ENCODE data around the gene LZTS2.
A peak's percentile ranks its signal among the peaks of the same experiment; 100 is the strongest.

The LZTS2 gene

GRCh38 chr10:100999742-101000126, at the start of gene LZTS2:
TSS of gene LZTS2 (plus strand) at chr10:100999808. CDS start at chr10:101002539, 2,731 bp downstream.
- Histone ChIP-seq H3K4me1 (ENCODE audit: control insufficient read depth, insufficient read depth, low read length) (peaks cover 56% of the 10 kb centered on the region), H3K4me3 (ENCODE audit: low read length in 2 of 2) (peak within 1 kb of the TSS; percentile 76 to 90), H3K36me3 (ENCODE audit: control insufficient read depth in 2 of 2, insufficient read depth in 2 of 2, low read length in 2 of 2) (peaks cover 14 to 16% of the 10 kb centered on the region in 2 donors), H3K9ac (ENCODE audit: low read length in 2 of 2) (peak within 1 kb of the TSS; percentile 94 to 97), H3K27ac (ENCODE audit: low read length) (peak within 1 kb of the TSS; percentile 98), H3K27me3 (ENCODE audit: control insufficient read depth in 1 of 2, insufficient read depth in 2 of 2, low read length in 2 of 2) (no peaks in the 10 kb centered on the region), H3K9me3 (ENCODE audit: control insufficient read depth in 2 of 2, low read length in 2 of 2) (no peaks in the 10 kb centered on the region)

GRCh38 chr10:100960251-100960650, 39.4 kb upstream of the LZTS2 start:
- Histone ChIP-seq H3K9me3 (ENCODE audit: control insufficient read depth in 2 of 2, low read length in 2 of 2) (no peaks in the 10 kb centered on the region), H3K9ac (ENCODE audit: low read length in 2 of 2) (no peak overlapping the region), H3K36me3 (ENCODE audit: control insufficient read depth in 2 of 2, insufficient read depth in 2 of 2, low read length in 2 of 2) (peaks cover 18 to 52% of the 10 kb centered on the region in 2 donors), H3K27me3 (ENCODE audit: control insufficient read depth in 1 of 2, insufficient read depth in 2 of 2, low read length in 2 of 2) (no peaks in the 10 kb centered on the region), H3K27ac (ENCODE audit: low read length) (no peak overlapping the region), H3K4me1 (ENCODE audit: control insufficient read depth, insufficient read depth, low read length) (no peaks in the 10 kb centered on the region), H3K4me3 (ENCODE audit: low read length in 2 of 2) (no peak overlapping the region)

GRCh38 chr10:100962351-100963080, 37.1 kb upstream of the LZTS2 start:
- Histone ChIP-seq H3K4me1 (ENCODE audit: control insufficient read depth, insufficient read depth, low read length) (no peaks in the 10 kb centered on the region), H3K4me3 (ENCODE audit: low read length in 2 of 2) (no peak overlapping the region), H3K27ac (ENCODE audit: low read length) (no peak overlapping the region), H3K36me3 (ENCODE audit: control insufficient read depth in 2 of 2, insufficient read depth in 2 of 2, low read length in 2 of 2) (peaks cover 29 to 42% of the 10 kb centered on the region in 2 donors), H3K9ac (ENCODE audit: low read length in 2 of 2) (no peak overlapping the region), H3K27me3 (ENCODE audit: control insufficient read depth in 1 of 2, insufficient read depth in 2 of 2, low read length in 2 of 2) (no peaks in the 10 kb centered on the region), H3K9me3 (ENCODE audit: control insufficient read depth in 2 of 2, low read length in 2 of 2) (no peaks in the 10 kb centered on the region)

- peaks cover 5% of the 10 kb centered on the region for H3K4me1 ChIP-seq (ENCODE audit: control insufficient read depth, insufficient read depth, low read length)
- H3K4me3 ChIP-seq (ENCODE audit: low read length in 2 of 2): no peak overlapping the region
- H3K27me3 ChIP-seq (ENCODE audit: control insufficient read depth in 1 of 2, insufficient read depth in 2 of 2, low read length in 2 of 2): no peaks in the 10 kb centered on the region
- H3K9ac ChIP-seq (ENCODE audit: low read length in 2 of 2): no peak overlapping the region
- H3K9me3 ChIP-seq (ENCODE audit: control insufficient read depth in 2 of 2, low read length in 2 of 2): no peaks in the 10 kb centered on the region
- peaks cover 25 to 34% of the 10 kb centered on the region in 2 donors for H3K36me3 ChIP-seq (ENCODE audit: control insufficient read depth in 2 of 2, insufficient read depth in 2 of 2, low read length in 2 of 2)
- no peak overlapping the region for H3K27ac ChIP-seq (ENCODE audit: low read length)
Measured at GRCh38 chr10:100963826-100964225, 35.8 kb upstream of the LZTS2 start.

- Histone ChIP-seq H3K27me3 (ENCODE audit: control insufficient read depth in 1 of 2, insufficient read depth in 2 of 2, low read length in 2 of 2) (no peaks in the 10 kb centered on the region), H3K27ac (ENCODE audit: low read length) (no peak overlapping the region), H3K9me3 (ENCODE audit: control insufficient read depth in 2 of 2, low read length in 2 of 2) (no peaks in the 10 kb centered on the region), H3K4me3 (ENCODE audit: low read length in 2 of 2) (no peak overlapping the region), H3K9ac (ENCODE audit: low read length in 2 of 2) (no peak overlapping the region), H3K4me1 (ENCODE audit: control insufficient read depth, insufficient read depth, low read length) (peaks cover 13% of the 10 kb centered on the region), H3K36me3 (ENCODE audit: control insufficient read depth in 2 of 2, insufficient read depth in 2 of 2, low read length in 2 of 2) (peaks cover 18 to 25% of the 10 kb centered on the region in 2 donors)
Measured at GRCh38 chr10:100965820-100966219, 33.8 kb upstream of the LZTS2 start.

- Histone ChIP-seq H3K4me3 (ENCODE audit: low read length in 2 of 2) (no peak overlapping the region), H3K9ac (ENCODE audit: low read length in 2 of 2) (no peak overlapping the region), H3K9me3 (ENCODE audit: control insufficient read depth in 2 of 2, low read length in 2 of 2) (no peaks in the 10 kb centered on the region), H3K4me1 (ENCODE audit: control insufficient read depth, insufficient read depth, low read length) (peaks cover 13% of the 10 kb centered on the region), H3K27me3 (ENCODE audit: control insufficient read depth in 1 of 2, insufficient read depth in 2 of 2, low read length in 2 of 2) (no peaks in the 10 kb centered on the region), H3K27ac (ENCODE audit: low read length) (no peak overlapping the region), H3K36me3 (ENCODE audit: control insufficient read depth in 2 of 2, insufficient read depth in 2 of 2, low read length in 2 of 2) (peaks cover 18% of the 10 kb centered on the region in 2 donors)
Measured at GRCh38 chr10:100966887-100967286, 32.7 kb upstream of the LZTS2 start.

GRCh38 chr10:100967332-100967731, 32.3 kb upstream of the LZTS2 start:
- peaks cover 13% of the 10 kb centered on the region for H3K4me1 ChIP-seq (ENCODE audit: control insufficient read depth, insufficient read depth, low read length)
- no peaks in the 10 kb centered on the region for H3K9me3 ChIP-seq (ENCODE audit: control insufficient read depth in 2 of 2, low read length in 2 of 2)
- H3K9ac ChIP-seq (ENCODE audit: low read length in 2 of 2): peak overlapping the region in 1 of 2 donors; percentile 21
- no peaks in the 10 kb centered on the region for H3K27me3 ChIP-seq (ENCODE audit: control insufficient read depth in 1 of 2, insufficient read depth in 2 of 2, low read length in 2 of 2)
- no peak overlapping the region for H3K27ac ChIP-seq (ENCODE audit: low read length)
- H3K36me3 ChIP-seq (ENCODE audit: control insufficient read depth in 2 of 2, insufficient read depth in 2 of 2, low read length in 2 of 2): peaks cover 14 to 18% of the 10 kb centered on the region in 2 donors
- H3K4me3 ChIP-seq (ENCODE audit: low read length in 2 of 2): no peak overlapping the region

GRCh38 chr10:100968062-100968736, 31.4 kb upstream of the LZTS2 start:
- H3K4me3 ChIP-seq (ENCODE audit: low read length in 2 of 2): peak overlapping the region in 1 of 2 donors; percentile 76
- H3K9ac ChIP-seq (ENCODE audit: low read length in 2 of 2): peak overlapping the region in 1 of 2 donors; percentile 14
- H3K36me3 ChIP-seq (ENCODE audit: control insufficient read depth in 2 of 2, insufficient read depth in 2 of 2, low read length in 2 of 2): peaks cover 7 to 14% of the 10 kb centered on the region in 2 donors
- no peaks in the 10 kb centered on the region for H3K9me3 ChIP-seq (ENCODE audit: control insufficient read depth in 2 of 2, low read length in 2 of 2)
- peaks cover 13% of the 10 kb centered on the region for H3K4me1 ChIP-seq (ENCODE audit: control insufficient read depth, insufficient read depth, low read length)
- H3K27ac ChIP-seq (ENCODE audit: low read length): no peak overlapping the region
- no peaks in the 10 kb centered on the region for H3K27me3 ChIP-seq (ENCODE audit: control insufficient read depth in 1 of 2, insufficient read depth in 2 of 2, low read length in 2 of 2)

- Histone ChIP-seq H3K4me1 (ENCODE audit: control insufficient read depth, insufficient read depth, low read length) (peaks cover 13% of the 10 kb centered on the region), H3K9ac (ENCODE audit: low read length in 2 of 2) (peak overlapping the region in 1 of 2 donors; percentile 72), H3K9me3 (ENCODE audit: control insufficient read depth in 2 of 2, low read length in 2 of 2) (no peaks in the 10 kb centered on the region), H3K27me3 (ENCODE audit: control insufficient read depth in 1 of 2, insufficient read depth in 2 of 2, low read length in 2 of 2) (no peaks in the 10 kb centered on the region), H3K27ac (ENCODE audit: low read length) (no peak overlapping the region), H3K4me3 (ENCODE audit: low read length in 2 of 2) (peak overlapping the region; percentile 44 to 76), H3K36me3 (ENCODE audit: control insufficient read depth in 2 of 2, insufficient read depth in 2 of 2, low read length in 2 of 2) (peaks cover 5 to 14% of the 10 kb centered on the region in 2 donors)
Measured at GRCh38 chr10:100968863-100969186, 30.8 kb upstream of the LZTS2 start.

GRCh38 chr10:100969187-100970075, 30.2 kb upstream of the LZTS2 start, which contains the start of gene SEMA4G:
TSS of gene SEMA4G (plus strand) at chr10:100969504. CDS start at chr10:100972913, 3,409 bp downstream.
- H3K36me3 ChIP-seq (ENCODE audit: control insufficient read depth in 2 of 2, insufficient read depth in 2 of 2, low read length in 2 of 2): peaks cover 0 to 14% of the 10 kb centered on the region in 2 donors
- peak within 1 kb of the TSS; percentile 35 to 72 for H3K9ac ChIP-seq (ENCODE audit: low read length in 2 of 2)
- peaks cover 13% of the 10 kb centered on the region for H3K4me1 ChIP-seq (ENCODE audit: control insufficient read depth, insufficient read depth, low read length)
- no peak within 1 kb of the TSS for H3K27ac ChIP-seq (ENCODE audit: low read length)
- H3K4me3 ChIP-seq (ENCODE audit: low read length in 2 of 2): peak within 1 kb of the TSS; percentile 50 to 76
- no peaks in the 10 kb centered on the region for H3K9me3 ChIP-seq (ENCODE audit: control insufficient read depth in 2 of 2, low read length in 2 of 2)
- no peaks in the 10 kb centered on the region for H3K27me3 ChIP-seq (ENCODE audit: control insufficient read depth in 1 of 2, insufficient read depth in 2 of 2, low read length in 2 of 2)
